ENCODE results near the gene TRABD2B.

GRCh38 chr1:47782414-47783166 is 214.6 kb downstream of the TRABD2B start:
- no peak for TF ChIP-seq CTCF (IDR thresholded peaks at IDR 0.05; ENCODE audit: low read depth, low read length, missing input control)
- TF ChIP-seq ATF3 (IDR thresholded peaks at IDR 0.05) = no peak
- TF ChIP-seq MAX (IDR thresholded peaks at IDR 0.05) = no peak
- TF ChIP-seq RAD21 (IDR thresholded peaks at IDR 0.05) = no peak
- TF ChIP-seq YY1 (IDR thresholded peaks at IDR 0.05) = no peak
- no peak for TF ChIP-seq REST (IDR thresholded peaks at IDR 0.05)
- no peak for TF ChIP-seq NR2F2 (IDR thresholded peaks at IDR 0.05)
- TF ChIP-seq SP1 (IDR thresholded peaks at IDR 0.05) = no peak
- TF ChIP-seq HNF4A (conservative IDR thresholded peaks at IDR 0.05) = no peak
- no peak for TF ChIP-seq ZBTB33 (IDR thresholded peaks at IDR 0.05)
- TF ChIP-seq EGR1 (IDR thresholded peaks at IDR 0.05; ENCODE audit: low read depth in 2 of 2) = no peak
- no peak for TF ChIP-seq JUND (IDR thresholded peaks at IDR 0.05)
- no peak for TF ChIP-seq FOXA2 (IDR thresholded peaks at IDR 0.05)
- no peak for TF ChIP-seq RXRA (IDR thresholded peaks at IDR 0.05)
